GM18873 (cell line): ENCODE data around the gene RELN.
"Not testable (repeated sequence)": the region's sequence is repeated elsewhere in the genome, so short reads cannot be mapped to it uniquely, and the experiment has no call there.

Source experiments
- ATAC-seq: cut with Tn5 transposase; IDR thresholded peaks from one replicate; pipeline ENCODE4 v1.9.1; 2021; ENCODE audit warnings: mild to moderate bottlenecking, moderate library complexity, moderate number of reproducible peaks; ENCODE audit not compliant: unreplicated experiment, low FRiP score

RELN gene

GRCh38 chr7:103857435-103857834 is 132.0 kb downstream of the RELN start:
- ATAC-seq = no peak

GRCh38 chr7:103856929-103857328 is 132.5 kb downstream of the RELN start:
- ATAC-seq = no peak

DNA sequence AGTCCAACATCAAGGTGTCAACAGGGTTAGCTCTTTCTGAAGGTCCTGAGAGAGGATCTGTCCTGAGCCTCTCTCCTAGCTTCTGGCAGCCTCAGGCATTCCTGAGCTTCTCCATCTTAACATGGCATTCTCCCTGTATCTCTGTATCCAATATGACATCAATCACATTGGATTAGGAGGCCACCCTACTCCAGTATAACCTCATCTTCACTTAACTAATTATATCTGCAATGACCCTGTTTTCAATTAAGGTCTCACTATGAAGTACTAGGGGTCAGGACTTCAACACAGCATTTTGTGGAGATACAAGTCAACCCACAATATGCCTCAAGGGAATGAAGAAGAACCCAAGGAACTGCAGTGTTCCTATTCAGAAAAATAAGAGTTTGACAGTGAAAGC is 133.8 kb downstream of the RELN start:
- ATAC-seq = no peak

GRCh38 chr7:103854611-103855010 is 134.8 kb downstream of the RELN start:
- no peak for ATAC-seq

GRCh38 chr7:103851357-103851756 is 138.1 kb downstream of the RELN start:
- ATAC-seq = no peak

DNA sequence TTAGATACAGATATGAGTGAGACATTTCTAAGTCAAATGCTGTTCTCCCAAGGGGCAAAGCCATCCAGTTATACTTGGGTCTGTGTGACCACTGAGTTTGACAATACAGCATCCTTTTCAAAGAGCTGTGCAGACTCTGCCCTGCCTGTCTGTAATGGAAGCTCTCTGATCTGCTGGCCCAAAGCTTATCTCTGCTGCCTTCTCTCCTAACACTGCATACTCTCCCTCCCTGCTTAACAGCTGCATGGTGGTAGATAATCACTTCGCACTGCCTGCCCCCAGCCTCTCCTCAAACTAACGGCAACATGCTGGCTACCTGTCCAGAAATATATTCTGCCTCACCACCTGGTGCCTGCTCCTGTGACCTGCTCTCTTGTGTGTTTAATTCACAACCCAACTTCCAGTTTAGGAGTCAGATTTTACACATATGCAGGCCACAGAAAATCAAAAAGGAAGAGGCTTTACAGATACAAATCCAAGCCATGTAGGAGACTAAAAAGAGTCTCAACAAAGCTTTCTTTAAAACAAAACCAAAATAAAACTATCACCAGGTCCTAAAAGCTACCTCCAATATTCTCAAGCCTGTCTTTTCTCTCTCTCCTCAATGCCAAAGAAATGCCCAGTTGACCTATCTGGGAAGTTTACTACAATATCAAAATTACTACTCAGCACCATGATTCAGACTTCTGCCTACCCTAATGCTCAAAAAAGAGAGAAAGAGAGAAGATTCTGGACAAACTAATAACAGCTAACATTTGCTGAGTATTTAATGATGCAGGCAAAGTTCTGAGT is 145.6 kb downstream of the RELN start:
- no peak for ATAC-seq

DNA sequence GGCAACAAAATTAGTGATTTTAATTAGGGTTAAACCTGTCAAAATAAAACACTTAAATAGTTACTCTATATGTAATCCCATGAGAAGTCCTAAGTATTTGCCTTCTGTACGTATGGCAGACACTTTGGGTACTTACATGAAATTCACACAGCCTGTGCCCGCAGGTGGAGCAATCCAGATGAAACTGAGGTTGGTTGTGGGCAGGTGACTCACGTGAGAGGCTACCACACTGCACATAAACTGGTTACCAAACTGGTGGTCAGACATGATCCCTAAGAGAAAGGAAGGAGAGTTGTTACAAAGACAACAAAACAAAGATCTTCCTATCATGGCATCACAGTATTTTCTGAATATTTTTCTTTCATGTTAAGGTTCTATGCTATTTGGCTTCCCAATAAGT is 156.1 kb downstream of the RELN start:
- ATAC-seq = no peak

DNA sequence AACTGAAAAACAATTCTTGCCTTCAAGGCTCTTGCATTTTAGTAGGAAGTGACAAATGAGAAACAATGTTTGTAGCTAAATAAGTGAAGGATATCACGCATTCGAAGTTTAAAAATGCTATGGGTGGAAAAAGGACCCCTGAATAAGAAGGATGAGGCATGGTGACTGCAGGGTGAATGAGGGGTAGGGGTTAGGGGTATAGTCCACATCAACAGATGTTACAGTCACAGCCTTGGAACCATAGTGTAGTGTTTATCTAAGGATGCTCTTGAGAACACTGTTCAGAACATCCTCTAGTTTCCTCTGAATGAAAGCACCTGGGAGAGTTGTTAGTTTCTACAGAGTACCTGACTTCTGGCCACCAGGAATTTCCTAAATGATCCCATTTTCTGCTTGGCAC is 157.0 kb downstream of the RELN start:
- no peak for ATAC-seq

GRCh38 chr7:103824251-103824650 is 165.2 kb downstream of the RELN start:
- no peak for ATAC-seq

- no peak for ATAC-seq
Observed at GRCh38 chr7:103823084-103823483, 166.4 kb downstream of the RELN start.

DNA sequence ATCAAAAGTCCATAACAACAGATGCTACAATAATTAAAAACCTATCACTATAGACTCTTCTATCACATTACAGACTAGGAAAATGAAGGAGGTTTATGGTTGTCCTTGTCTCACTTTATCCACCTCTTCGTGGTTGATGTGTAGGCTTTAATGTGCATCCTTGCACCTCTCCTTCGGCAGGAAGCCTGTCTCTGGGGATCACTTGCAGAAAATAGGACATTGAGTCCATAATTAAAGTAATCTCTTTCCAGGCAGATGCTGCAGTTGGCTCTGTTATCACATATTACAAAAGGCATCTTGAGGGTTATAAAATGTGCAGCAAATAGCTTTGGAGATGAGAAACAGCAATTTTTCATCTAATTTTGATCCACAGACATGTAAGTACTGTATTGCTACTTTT is 168.4 kb downstream of the RELN start:
- ATAC-seq = no peak

DNA sequence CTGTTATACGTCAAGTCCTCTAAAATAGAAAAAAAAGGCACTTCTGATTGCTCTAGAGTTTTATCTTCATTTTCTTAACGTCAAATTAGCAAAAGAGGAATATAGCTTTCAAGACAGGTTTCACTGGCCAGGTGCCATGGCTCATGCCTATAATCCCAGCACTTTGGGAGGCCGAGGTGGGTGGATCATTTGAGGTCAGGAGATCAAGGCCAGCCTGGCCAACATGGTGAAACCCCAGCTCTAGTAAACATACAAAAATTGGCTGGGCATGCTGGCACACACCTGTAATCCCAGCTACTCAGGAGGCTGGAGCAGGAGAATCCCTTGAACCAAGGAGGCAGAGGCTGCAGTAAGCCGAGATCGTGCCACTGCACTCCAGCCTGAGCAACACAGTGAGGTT is 173.5 kb downstream of the RELN start:
- ATAC-seq = not testable (repeated sequence)

GRCh38 chr7:103813970-103814369 is 175.5 kb downstream of the RELN start:
- no peak for ATAC-seq

DNA sequence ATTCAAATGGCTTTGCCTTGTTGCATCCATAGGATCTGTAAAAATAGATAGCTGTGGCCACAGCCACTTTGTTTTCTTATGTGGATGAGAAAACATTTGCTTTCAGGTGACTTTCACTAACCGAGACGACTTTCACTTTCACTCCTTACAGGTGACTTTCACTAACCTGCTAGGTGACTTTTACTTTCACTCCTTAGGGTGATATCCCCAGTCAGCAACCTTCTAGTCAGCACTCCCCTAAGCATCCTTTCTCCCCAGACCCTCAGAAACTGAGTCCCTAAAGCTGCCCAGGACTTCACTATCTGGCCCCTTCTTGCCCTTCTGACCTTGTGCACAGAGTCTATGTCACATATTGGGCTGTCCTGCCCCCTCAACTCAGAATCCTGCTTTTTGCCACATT is 177.5 kb downstream of the RELN start:
- ATAC-seq = no peak

DNA sequence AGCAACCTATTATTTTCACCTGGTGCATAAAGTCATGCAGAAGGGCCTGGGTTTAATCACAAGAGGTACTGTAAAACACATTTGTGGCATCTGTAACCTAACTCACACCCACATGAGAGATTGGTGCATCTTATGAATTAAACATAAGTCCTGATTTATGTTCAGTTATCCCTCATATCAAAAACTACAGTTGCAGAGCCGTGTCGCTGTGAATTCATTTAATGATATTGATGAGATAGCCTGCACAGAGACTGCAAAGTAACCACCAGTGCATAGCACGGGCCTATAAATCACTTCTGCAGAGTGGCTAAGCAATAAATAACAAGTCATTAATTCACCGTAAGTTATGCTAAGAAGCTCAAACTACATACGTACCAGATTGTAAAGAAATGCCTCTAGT is 178.2 kb downstream of the RELN start:
- no peak for ATAC-seq

- no peak for ATAC-seq
Observed at GRCh38 chr7:103810112-103810744, 179.2 kb downstream of the RELN start.

DNA sequence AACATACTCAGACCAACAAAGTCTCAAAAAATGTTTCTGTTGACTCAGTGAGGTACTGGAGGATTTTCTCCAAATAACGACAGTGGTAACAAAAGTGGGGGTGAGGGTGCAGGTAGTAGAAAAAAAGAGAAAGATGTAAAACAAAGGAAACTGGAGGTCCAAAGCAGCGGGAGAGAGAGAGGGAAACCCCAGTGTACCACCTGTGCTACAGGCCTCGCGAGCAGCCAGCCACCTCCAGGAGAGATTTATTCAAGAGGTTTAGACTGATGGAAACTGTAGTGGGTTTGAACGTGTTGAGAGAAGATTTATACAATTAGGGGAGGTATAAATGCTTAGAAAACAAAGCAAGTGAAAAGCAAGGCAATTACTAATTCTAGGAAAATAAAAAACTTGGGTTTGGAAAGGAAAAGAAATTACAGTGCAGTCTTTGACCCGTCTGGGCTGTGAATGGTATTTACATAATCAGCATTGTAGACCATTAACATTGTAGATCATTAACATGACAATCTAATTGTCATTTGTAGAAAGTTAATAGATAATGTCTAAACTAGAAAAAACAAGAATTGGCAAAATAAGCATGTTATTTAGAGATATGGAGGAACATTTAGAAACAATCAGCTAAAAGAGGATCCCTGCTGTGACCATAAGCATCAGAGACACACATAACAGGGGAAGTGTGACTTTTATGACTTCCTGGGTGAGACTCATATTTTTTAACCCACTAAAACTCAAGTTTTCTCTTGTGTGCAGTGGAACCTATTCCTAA is 180.0 kb downstream of the RELN start:
- ATAC-seq = no peak

- ATAC-seq = no peak
Observed at GRCh38 chr7:103805346-103805745, 184.1 kb downstream of the RELN start.

GRCh38 chr7:103803631-103804030 is 185.8 kb downstream of the RELN start:
- no peak for ATAC-seq

GRCh38 chr7:103799298-103799697 is 190.2 kb downstream of the RELN start:
- no peak for ATAC-seq

DNA sequence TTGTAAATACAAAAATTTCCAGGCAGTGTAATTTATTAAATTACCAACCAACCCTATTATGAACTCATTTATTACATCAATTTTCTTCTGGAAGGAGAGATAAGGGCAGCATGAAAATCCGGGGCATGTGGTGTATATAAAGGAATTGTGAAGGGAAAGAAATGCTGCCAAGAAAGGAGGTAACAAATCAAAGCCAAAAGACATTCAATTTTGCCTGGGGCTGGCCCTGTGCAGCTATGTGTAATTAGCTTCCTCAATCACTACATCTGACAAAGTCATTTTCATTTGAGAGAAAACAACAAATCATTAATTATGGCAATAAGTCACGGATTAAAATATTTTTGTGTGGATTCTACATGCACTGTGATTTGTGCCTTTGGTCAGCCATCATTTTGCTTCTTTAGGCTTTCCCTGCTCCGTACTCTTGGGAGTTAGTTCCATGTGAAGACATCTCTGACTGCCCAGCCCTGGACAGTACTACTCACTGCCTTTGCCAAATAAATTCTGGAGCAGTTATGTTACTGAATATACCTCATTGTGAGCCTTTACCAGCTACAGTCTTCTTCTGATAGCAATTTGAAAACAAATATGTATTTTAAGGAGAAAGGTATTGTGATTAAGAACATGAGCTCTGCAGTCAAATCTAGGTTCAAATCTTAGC is 191.7 kb downstream of the RELN start:
- no peak for ATAC-seq
